Measurements from ENCODE around the gene TBX2. TPM values are rescaled to one million over a fixed set of nuclear protein-coding genes. Genes with fewer than 3 reads are reported as not detected.

The TBX2 gene
- total and polyA plus RNA-seq, 2 of the 13 experiments (the other 11 are each of a cell fraction or from before 2014, with no cell fraction given): 2.8 to 15.3 TPM

GRCh38 chr17:61454381-61455323 lies 55.0 kb downstream of the TBX2 start (continued):
- TF ChIP-seq ZNF142 (CRISPR knock-in tag; IDR thresholded peaks at IDR 0.05) (no peak), DNMT1 (CRISPR knock-in tag; IDR thresholded peaks at IDR 0.05) (peak; percentile 80; the same call in 1 of the 2 replicates), TGIF2 (CRISPR knock-in tag; IDR thresholded peaks at IDR 0.05) (peak; percentile 47; the same call in 1 of the 2 replicates), ERF (CRISPR knock-in tag; IDR thresholded peaks at IDR 0.05) (0 out of 2 replicates have a peak, but pooled peaks have one; percentile 50), RFX1 (IDR thresholded peaks at IDR 0.05) (no peak), PRMT3 (CRISPR knock-in tag; IDR thresholded peaks at IDR 0.05; ENCODE audit: borderline replicate concordance, low read depth) (no peak)
- TF ChIP-seq, protein P1, sequence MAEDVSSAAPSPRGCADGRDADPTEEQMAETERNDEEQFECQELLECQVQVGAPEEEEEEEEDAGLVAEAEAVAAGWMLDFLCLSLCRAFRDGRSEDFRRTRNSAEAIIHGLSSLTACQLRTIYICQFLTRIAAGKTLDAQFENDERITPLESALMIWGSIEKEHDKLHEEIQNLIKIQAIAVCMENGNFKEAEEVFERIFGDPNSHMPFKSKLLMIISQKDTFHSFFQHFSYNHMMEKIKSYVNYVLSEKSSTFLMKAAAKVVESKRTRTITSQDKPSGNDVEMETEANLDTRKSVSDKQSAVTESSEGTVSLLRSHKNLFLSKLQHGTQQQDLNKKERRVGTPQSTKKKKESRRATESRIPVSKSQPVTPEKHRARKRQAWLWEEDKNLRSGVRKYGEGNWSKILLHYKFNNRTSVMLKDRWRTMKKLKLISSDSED (CRISPR knock-in tag; IDR thresholded peaks at IDR 0.05): no peak
- TF ChIP-seq, protein P2, sequence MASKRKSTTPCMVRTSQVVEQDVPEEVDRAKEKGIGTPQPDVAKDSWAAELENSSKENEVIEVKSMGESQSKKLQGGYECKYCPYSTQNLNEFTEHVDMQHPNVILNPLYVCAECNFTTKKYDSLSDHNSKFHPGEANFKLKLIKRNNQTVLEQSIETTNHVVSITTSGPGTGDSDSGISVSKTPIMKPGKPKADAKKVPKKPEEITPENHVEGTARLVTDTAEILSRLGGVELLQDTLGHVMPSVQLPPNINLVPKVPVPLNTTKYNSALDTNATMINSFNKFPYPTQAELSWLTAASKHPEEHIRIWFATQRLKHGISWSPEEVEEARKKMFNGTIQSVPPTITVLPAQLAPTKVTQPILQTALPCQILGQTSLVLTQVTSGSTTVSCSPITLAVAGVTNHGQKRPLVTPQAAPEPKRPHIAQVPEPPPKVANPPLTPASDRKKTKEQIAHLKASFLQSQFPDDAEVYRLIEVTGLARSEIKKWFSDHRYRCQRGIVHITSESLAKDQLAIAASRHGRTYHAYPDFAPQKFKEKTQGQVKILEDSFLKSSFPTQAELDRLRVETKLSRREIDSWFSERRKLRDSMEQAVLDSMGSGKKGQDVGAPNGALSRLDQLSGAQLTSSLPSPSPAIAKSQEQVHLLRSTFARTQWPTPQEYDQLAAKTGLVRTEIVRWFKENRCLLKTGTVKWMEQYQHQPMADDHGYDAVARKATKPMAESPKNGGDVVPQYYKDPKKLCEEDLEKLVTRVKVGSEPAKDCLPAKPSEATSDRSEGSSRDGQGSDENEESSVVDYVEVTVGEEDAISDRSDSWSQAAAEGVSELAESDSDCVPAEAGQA (IDR thresholded peaks at IDR 0.05; ENCODE audit: low read depth): 0 out of 2 replicates have a peak, but pooled peaks have one; percentile 45
- TF ChIP-seq, protein P2 (CRISPR knock-in tag; IDR thresholded peaks at IDR 0.05; ENCODE audit: borderline replicate concordance): 0 out of 2 replicates have a peak, but pooled peaks have one; percentile 83
- TF ChIP-seq, protein P3, sequence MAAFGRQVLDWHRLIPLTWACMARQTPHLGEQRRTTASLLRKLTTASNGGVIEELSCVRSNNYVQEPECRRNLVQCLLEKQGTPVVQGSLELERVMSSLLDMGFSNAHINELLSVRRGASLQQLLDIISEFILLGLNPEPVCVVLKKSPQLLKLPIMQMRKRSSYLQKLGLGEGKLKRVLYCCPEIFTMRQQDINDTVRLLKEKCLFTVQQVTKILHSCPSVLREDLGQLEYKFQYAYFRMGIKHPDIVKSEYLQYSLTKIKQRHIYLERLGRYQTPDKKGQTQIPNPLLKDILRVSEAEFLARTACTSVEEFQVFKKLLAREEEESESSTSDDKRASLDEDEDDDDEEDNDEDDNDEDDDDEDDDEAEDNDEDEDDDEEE (CRISPR knock-in tag; IDR thresholded peaks at IDR 0.05): no peak
